ENCODE results near the gene CZIB.
"Not testable (repeated sequence)": the region's sequence is repeated elsewhere in the genome, so short reads cannot be mapped to it uniquely, and the experiment has no call there.

Gene CZIB

DNA sequence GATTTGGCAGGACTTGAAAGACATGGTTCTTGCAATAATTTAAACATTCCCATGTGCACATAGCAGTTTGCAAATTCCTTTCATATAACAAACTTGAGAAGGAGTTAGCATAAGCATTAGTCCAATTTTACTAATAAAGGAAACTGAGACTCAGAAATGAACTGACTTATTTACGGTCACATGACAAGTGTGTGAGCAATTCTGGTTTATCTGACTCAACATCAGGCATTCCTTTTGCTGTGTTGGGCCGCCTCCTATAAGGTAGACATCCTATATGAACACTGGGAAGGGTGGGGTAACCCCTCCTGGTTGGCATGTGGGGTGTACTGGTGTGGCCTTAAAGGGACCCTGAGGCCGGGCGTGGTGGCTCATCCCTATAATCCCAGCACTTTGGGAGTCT, 32.3 kb downstream of the CZIB start:
- H3K9ac ChIP-seq (ENCODE audit: low read length) = no peak overlapping the region
- no peak overlapping the region for H3K4me3 ChIP-seq (ENCODE audit: low read length)
- H3K9me3 ChIP-seq (ENCODE audit: insufficient read depth, low read length) = no peaks in the 10 kb centered on the region
- H3K27ac ChIP-seq (ENCODE audit: low read length) = no peak overlapping the region
- no peaks in the 10 kb centered on the region for H4K20me1 ChIP-seq (ENCODE audit: insufficient read depth, low read length)
- TF ChIP-seq, protein P1, sequence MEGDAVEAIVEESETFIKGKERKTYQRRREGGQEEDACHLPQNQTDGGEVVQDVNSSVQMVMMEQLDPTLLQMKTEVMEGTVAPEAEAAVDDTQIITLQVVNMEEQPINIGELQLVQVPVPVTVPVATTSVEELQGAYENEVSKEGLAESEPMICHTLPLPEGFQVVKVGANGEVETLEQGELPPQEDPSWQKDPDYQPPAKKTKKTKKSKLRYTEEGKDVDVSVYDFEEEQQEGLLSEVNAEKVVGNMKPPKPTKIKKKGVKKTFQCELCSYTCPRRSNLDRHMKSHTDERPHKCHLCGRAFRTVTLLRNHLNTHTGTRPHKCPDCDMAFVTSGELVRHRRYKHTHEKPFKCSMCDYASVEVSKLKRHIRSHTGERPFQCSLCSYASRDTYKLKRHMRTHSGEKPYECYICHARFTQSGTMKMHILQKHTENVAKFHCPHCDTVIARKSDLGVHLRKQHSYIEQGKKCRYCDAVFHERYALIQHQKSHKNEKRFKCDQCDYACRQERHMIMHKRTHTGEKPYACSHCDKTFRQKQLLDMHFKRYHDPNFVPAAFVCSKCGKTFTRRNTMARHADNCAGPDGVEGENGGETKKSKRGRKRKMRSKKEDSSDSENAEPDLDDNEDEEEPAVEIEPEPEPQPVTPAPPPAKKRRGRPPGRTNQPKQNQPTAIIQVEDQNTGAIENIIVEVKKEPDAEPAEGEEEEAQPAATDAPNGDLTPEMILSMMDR (IDR thresholded peaks at IDR 0.05; ENCODE audit: low read depth, low read length) = no peak
- TF ChIP-seq EZH2phosphoT487 (IDR thresholded peaks at IDR 0.05; ENCODE audit: low read depth) = no peak
- no peaks in the 10 kb centered on the region for H3K4me1 ChIP-seq (ENCODE audit: low read length)
- H3K36me3 ChIP-seq (replicated peaks; ENCODE audit: low read depth, low read length) = no peaks in the 10 kb centered on the region
- no peak overlapping the region for H3K4me2 ChIP-seq (ENCODE audit: low read length)
- H3K79me2 ChIP-seq (ENCODE audit: low read length) = no peaks in the 10 kb centered on the region
- H3K27me3 ChIP-seq (ENCODE audit: low read depth, low read length) = peaks cover 8% of the 10 kb centered on the region
- H2AFZ ChIP-seq (ENCODE audit: low read depth, low read length) = no peak overlapping the region

DNA sequence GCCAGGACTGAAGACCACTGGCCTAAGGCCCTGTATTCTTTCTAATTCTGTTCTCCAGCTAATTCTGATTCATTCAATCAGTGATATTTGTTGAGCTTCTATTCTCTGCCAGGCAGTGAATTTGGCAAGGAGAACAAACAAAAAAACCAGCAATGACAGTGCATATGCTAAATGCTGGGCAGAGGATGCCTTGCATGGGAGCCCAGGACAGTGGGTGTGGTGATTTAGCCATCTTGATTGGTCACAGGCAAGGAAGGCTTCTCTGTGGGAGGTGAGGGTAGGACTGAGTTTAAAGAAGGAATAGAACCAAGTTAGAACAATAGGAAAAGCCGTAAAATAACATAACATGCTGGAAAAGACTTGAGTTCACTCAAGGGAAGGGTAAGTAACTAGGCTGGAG, 33.0 kb downstream of the CZIB start:
- H3K36me3 ChIP-seq (replicated peaks; ENCODE audit: low read depth, low read length) = no peaks in the 10 kb centered on the region
- no peak overlapping the region for H3K4me3 ChIP-seq (ENCODE audit: low read length)
- no peak overlapping the region for H2AFZ ChIP-seq (ENCODE audit: low read depth, low read length)
- no peak overlapping the region for H3K9ac ChIP-seq (ENCODE audit: low read length)
- H3K4me1 ChIP-seq (ENCODE audit: low read length) = peaks cover under 1% of the 10 kb centered on the region; the same call in 1 of the 2 replicates
- no peak overlapping the region for H3K4me2 ChIP-seq (ENCODE audit: low read length)
- H3K27ac ChIP-seq (ENCODE audit: low read length) = no peak overlapping the region
- H3K27me3 ChIP-seq (ENCODE audit: low read depth, low read length) = peaks cover 8% of the 10 kb centered on the region
- TF ChIP-seq EZH2phosphoT487 (IDR thresholded peaks at IDR 0.05; ENCODE audit: low read depth) = no peak
- TF ChIP-seq, protein P1 (IDR thresholded peaks at IDR 0.05; ENCODE audit: low read depth, low read length) = no peak
- no peaks in the 10 kb centered on the region for H3K9me3 ChIP-seq (ENCODE audit: insufficient read depth, low read length)
- H4K20me1 ChIP-seq (ENCODE audit: insufficient read depth, low read length) = no peaks in the 10 kb centered on the region
- H3K79me2 ChIP-seq (ENCODE audit: low read length) = no peaks in the 10 kb centered on the region

DNA sequence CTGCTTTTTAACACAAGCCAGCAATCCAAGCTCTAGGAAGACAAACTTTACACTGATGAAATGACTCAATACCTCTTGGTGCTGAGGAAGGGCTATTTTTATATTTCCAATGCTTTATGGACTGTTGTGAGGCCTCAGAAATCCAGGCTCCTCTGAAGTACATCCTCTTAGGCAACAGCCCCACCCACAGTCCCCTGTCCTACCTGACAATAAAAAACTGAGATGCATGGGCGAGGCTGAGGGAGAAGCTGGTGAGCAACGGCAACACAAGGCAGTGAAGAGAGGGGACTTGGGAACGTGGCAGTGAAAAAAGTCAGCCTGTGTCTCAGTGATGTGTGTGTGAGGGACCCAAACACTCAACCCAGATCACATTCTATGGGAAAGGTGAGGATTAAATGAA, 33.9 kb downstream of the CZIB start:
- Histone ChIP-seq H2AFZ (ENCODE audit: low read depth, low read length) (no peak overlapping the region), H3K4me3 (ENCODE audit: low read length) (no peak overlapping the region), H4K20me1 (ENCODE audit: insufficient read depth, low read length) (no peaks in the 10 kb centered on the region), H3K27ac (ENCODE audit: low read length) (no peak overlapping the region), H3K4me2 (ENCODE audit: low read length) (no peak overlapping the region), H3K36me3 (replicated peaks; ENCODE audit: low read depth, low read length) (no peaks in the 10 kb centered on the region), H3K79me2 (ENCODE audit: low read length) (no peaks in the 10 kb centered on the region), H3K9me3 (ENCODE audit: insufficient read depth, low read length) (no peaks in the 10 kb centered on the region), H3K9ac (ENCODE audit: low read length) (no peak overlapping the region), H3K4me1 (ENCODE audit: low read length) (peaks cover 4% of the 10 kb centered on the region), H3K27me3 (ENCODE audit: low read depth, low read length) (peaks cover 8% of the 10 kb centered on the region)
- TF ChIP-seq EZH2phosphoT487 (IDR thresholded peaks at IDR 0.05; ENCODE audit: low read depth) = no peak
- TF ChIP-seq, protein P1 (IDR thresholded peaks at IDR 0.05; ENCODE audit: low read depth, low read length) = no peak

DNA sequence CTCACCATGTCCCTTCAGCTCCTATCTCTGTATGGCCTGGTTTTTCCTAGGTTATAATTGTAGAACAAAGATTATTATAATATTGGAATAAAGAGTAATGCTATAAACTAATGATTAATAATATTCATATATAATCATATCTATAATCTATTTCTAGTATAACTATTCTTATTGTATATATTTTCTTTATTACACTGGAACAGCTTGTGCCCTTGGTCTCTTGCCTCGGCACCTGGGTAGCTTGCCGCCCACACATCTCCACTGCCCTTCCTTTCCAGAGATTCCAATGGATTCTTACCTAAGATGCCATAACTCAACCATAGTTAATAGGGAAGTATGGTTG, 34.5 kb downstream of the CZIB start:
- not testable (repeated sequence) for H3K36me3 ChIP-seq (replicated peaks; ENCODE audit: low read depth, low read length); H2AFZ ChIP-seq (ENCODE audit: low read depth, low read length); H3K9ac ChIP-seq (ENCODE audit: low read length); H3K4me2 ChIP-seq (ENCODE audit: low read length); H4K20me1 ChIP-seq (ENCODE audit: insufficient read depth, low read length); H3K79me2 ChIP-seq (ENCODE audit: low read length); H3K4me3 ChIP-seq (ENCODE audit: low read length); H3K27ac ChIP-seq (ENCODE audit: low read length); H3K27me3 ChIP-seq (ENCODE audit: low read depth, low read length); H3K9me3 ChIP-seq (ENCODE audit: insufficient read depth, low read length); H3K4me1 ChIP-seq (ENCODE audit: low read length)
